Mucosa of rectum (tissue), 2 donors: ENCODE results near the gene WDR27.

ENCODE experiments used
- H3K27ac ChIP-seq, 2 donors: one replicate each; pipeline ENCODE4 v1.7.0; 2013; ENCODE audit warnings: inconsistent platforms in 2 of 2, low read depth in 2 of 2, low read length in 2 of 2
- H3K27me3 ChIP-seq, 2 donors: one replicate each; pipeline ENCODE4 v1.7.0; 2013; ENCODE audit warnings: low read length in 2 of 2; ENCODE audit not compliant: control insufficient read depth in 2 of 2, insufficient read depth in 2 of 2
- H3K36me3 ChIP-seq, 2 donors: one replicate each; pipeline ENCODE4 v1.7.0; 2013; ENCODE audit warnings: low read length in 2 of 2; ENCODE audit not compliant: control insufficient read depth in 2 of 2, insufficient read depth in 2 of 2
- H3K4me1 ChIP-seq, 2 donors: one replicate each; pipeline ENCODE4 v1.7.0; 2013; ENCODE audit warnings: low read length in 2 of 2, mild to moderate bottlenecking in 1 of 2; ENCODE audit not compliant: control insufficient read depth in 2 of 2, insufficient read depth in 2 of 2
- H3K4me3 ChIP-seq, 2 donors: one replicate each; pipeline ENCODE4 v1.7.0; 2013; ENCODE audit warnings: low read length in 2 of 2
- H3K9ac ChIP-seq, 2 donors: one replicate each; pipeline ENCODE4 v1.7.0; 2013; ENCODE audit warnings: low read length in 2 of 2, low read depth in 1 of 2, mild to moderate bottlenecking in 1 of 2
- H3K9me3 ChIP-seq, 2 donors: one replicate each; pipeline ENCODE4 v1.7.0; 2013; ENCODE audit warnings: low read length in 2 of 2; ENCODE audit not compliant: control insufficient read depth in 2 of 2
- donor health status: healthy.
- donor health status: Normal muscosa, but diverticular disease.

WDR27 gene

GRCh38 chr6:169420912-169421543 is 280.8 kb downstream of the WDR27 start:
- Histone ChIP-seq H3K36me3 (no peaks in the 10 kb centered on the region), H3K9ac (no peak overlapping the region), H3K27me3 (no peaks in the 10 kb centered on the region), H3K4me3 (no peak overlapping the region), H3K9me3 (no peaks in the 10 kb centered on the region), H3K4me1 (no peaks in the 10 kb centered on the region), H3K27ac (no peak overlapping the region)

- no peak overlapping the region for H3K9ac ChIP-seq
- H3K27me3 ChIP-seq, result no peaks in the 10 kb centered on the region
- H3K36me3 ChIP-seq, result no peaks in the 10 kb centered on the region
- H3K27ac ChIP-seq, result no peak overlapping the region
- H3K4me3 ChIP-seq, result no peak overlapping the region
- no peaks in the 10 kb centered on the region for H3K4me1 ChIP-seq
- H3K9me3 ChIP-seq, result peaks cover 4 to 5% of the 10 kb centered on the region in 2 donors
These were observed 284.7 kb downstream of the WDR27 start for GRCh38 chr6:169417101-169417500.

GRCh38 chr6:169416249-169416648 is 285.6 kb downstream of the WDR27 start:
- Histone ChIP-seq H3K36me3 (no peaks in the 10 kb centered on the region), H3K27me3 (no peaks in the 10 kb centered on the region), H3K9me3 (peaks cover 4 to 5% of the 10 kb centered on the region in 2 donors), H3K9ac (no peak overlapping the region), H3K4me3 (no peak overlapping the region), H3K27ac (no peak overlapping the region), H3K4me1 (no peaks in the 10 kb centered on the region)

- Histone ChIP-seq H3K9ac (no peak overlapping the region), H3K36me3 (no peaks in the 10 kb centered on the region), H3K4me3 (no peak overlapping the region), H3K27me3 (no peaks in the 10 kb centered on the region), H3K4me1 (no peaks in the 10 kb centered on the region), H3K27ac (no peak overlapping the region), H3K9me3 (peaks cover 4 to 5% of the 10 kb centered on the region in 2 donors)
These were observed 286.6 kb downstream of the WDR27 start for GRCh38 chr6:169415179-169415578.

- Histone ChIP-seq H3K9me3 (peaks cover 4 to 5% of the 10 kb centered on the region in 2 donors), H3K9ac (no peak overlapping the region), H3K4me1 (no peaks in the 10 kb centered on the region), H3K27ac (no peak overlapping the region), H3K36me3 (no peaks in the 10 kb centered on the region), H3K27me3 (no peaks in the 10 kb centered on the region), H3K4me3 (no peak overlapping the region)
These were observed 290.1 kb downstream of the WDR27 start for GRCh38 chr6:169411722-169412121.

GRCh38 chr6:169411296-169411695 is 290.5 kb downstream of the WDR27 start:
- H3K9ac ChIP-seq, result no peak overlapping the region
- H3K4me1 ChIP-seq, result no peaks in the 10 kb centered on the region
- H3K27me3 ChIP-seq, result no peaks in the 10 kb centered on the region
- no peak overlapping the region for H3K27ac ChIP-seq
- no peak overlapping the region for H3K4me3 ChIP-seq
- H3K9me3 ChIP-seq, result peaks cover 4 to 5% of the 10 kb centered on the region in 2 donors
- no peaks in the 10 kb centered on the region for H3K36me3 ChIP-seq

- H3K27ac ChIP-seq, result no peak overlapping the region
- H3K9ac ChIP-seq, result no peak overlapping the region
- no peaks in the 10 kb centered on the region for H3K36me3 ChIP-seq
- H3K4me3 ChIP-seq, result no peak overlapping the region
- no peaks in the 10 kb centered on the region for H3K27me3 ChIP-seq
- peaks cover 0 to 3% of the 10 kb centered on the region in 2 donors for H3K9me3 ChIP-seq
- H3K4me1 ChIP-seq, result no peaks in the 10 kb centered on the region
These were observed 292.0 kb downstream of the WDR27 start for GRCh38 chr6:169409742-169410312.

GRCh38 chr6:169407325-169407724 is 294.5 kb downstream of the WDR27 start:
- Histone ChIP-seq H3K27ac (no peak overlapping the region), H3K4me1 (no peaks in the 10 kb centered on the region), H3K4me3 (no peak overlapping the region)

More at GRCh38 chr6:169407325-169407724, 294.5 kb downstream of the WDR27 start:
- H3K36me3 ChIP-seq, result no peaks in the 10 kb centered on the region
- H3K9ac ChIP-seq, result no peak overlapping the region
- no peaks in the 10 kb centered on the region for H3K27me3 ChIP-seq
- no peaks in the 10 kb centered on the region for H3K9me3 ChIP-seq
